HG03460 (cell line): ENCODE measurements around the gene XYLB.

ENCODE experiments used
- ATAC-seq: cut with Tn5 transposase; IDR thresholded peaks from one replicate; pipeline ENCODE4 v1.9.1; 2021; ENCODE audit not compliant: unreplicated experiment

Gene XYLB

GRCh38 chr3:38453075-38453912 is 106.7 kb downstream of the XYLB start, which contains the start of gene ACVR2B:
Gene ACVR2B, plus strand, starts transcription at chr3:38453890. Its CDS starts 433 bp downstream, at chr3:38454323.
- ATAC-seq = peak; percentile 48

DNA sequence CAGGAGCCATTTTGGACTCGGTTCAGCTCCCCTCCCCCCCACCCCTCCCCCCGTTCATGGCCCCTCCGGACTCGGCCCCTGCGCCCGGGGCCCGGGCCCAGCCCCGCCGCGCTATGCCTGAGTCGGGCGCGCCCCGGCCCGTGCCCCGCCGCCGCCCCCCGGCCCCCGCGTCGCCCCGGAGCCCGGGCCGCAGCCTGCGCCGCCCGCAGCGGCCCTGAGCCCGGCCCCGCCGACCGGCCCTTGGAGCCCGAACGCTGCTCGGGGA is 107.3 kb downstream of the XYLB start:
- no peak for ATAC-seq

GRCh38 chr3:38454178-38454883 is 107.7 kb downstream of the XYLB start:
- peak; percentile 24 for ATAC-seq

DNA sequence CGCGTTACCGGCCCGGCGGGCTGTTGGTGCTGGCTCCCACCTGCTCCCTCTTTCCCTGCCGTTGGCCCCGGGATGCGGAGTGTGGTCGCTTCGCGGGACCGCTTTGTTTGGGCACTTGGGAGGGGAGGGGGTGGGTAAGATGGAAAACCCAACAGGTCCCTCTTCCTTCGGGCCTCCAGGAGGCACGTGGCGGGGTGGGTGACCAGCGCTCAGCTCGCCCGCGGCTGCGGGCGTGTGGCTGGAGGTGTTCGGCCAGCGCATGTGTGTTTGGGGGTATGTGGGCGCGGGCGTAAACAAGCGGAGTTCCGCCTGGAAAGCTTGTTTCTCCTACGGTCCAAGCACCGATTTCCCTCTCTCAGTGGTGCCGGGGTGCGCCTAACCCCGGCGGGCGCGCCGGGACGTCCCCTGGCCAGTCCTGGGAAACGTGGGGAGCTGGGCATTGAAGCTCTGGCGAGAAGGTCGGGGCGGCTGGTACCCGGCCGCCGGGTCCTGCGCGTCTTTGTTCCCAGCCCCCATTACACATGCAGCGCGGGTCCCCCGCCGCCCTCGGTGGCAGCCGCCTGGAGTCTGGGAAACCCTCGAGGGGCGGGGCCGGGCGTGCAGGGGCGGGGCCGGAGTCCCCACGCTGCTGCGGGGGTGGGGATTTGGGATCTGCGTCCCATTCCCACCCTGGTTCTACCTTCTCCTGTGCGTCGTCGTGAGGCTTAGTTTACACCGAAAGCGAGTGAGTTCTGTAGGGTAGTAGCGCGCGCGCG is 108.5 kb downstream of the XYLB start:
- ATAC-seq = peak; percentile 22

GRCh38 chr3:38455639-38456430 is 109.2 kb downstream of the XYLB start:
- ATAC-seq = peak; percentile 29

DNA sequence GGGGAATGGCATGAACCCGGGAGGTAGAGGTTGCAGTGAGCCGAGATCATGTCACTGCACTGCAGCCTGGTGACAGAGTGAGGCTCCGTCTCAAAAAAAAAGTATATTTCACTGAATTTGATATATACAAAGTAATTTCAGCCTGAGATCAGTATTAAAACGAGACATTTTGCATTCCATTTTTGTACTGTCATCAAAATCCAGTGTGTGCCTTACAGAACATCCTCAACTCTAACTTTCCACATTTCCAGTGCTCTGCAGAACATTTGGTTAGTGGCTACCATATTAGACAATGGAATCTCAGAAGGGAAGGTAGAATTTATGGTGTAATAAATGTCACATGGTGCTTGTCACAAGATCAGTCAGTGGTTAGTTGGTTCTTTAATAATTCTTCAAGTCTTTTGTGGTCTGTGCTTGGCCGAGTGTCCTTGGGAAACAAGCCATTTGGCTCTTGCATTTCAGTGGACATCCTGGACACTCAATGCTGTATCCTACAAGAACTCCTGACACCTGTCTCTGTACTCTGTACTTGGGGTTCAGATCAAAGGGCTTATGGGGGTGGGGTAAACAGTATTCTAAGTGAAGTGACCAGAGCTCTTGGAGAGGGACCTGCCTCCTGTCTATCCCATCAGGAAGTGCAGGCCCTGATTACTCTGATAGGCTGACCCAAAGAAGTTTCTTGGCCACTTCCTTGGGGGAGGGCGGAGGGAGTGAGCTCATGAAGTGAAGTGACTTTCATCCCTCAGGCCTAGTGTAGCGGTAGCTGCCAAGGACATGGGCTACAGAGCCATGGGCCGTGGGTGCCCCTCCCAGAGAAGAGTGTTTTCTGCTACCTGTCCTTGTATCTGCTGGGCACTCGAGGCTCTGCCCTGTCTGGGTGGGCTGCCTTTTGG is 110.8 kb downstream of the XYLB start:
- no peak for ATAC-seq

- ATAC-seq = no peak
Measured at GRCh38 chr3:38458796-38459498, 112.4 kb downstream of the XYLB start.

GRCh38 chr3:38459499-38460048 is 113.0 kb downstream of the XYLB start:
- ATAC-seq = no peak

- no peak for ATAC-seq
Measured at GRCh38 chr3:38460377-38461270, 114.0 kb downstream of the XYLB start.
